AG08395 (cell line): ENCODE data around the gene LRFN5.
"Not testable (repeated sequence)": the region's sequence is repeated elsewhere in the genome, so short reads cannot be mapped to it uniquely, and the experiment has no call there.

Source experiments
- DNase-seq: peaks from one replicate; pipeline ENCODE4 v3.0.0; 2012; ENCODE audit warnings: mixed read lengths, low spot score

Gene LRFN5

GRCh38 chr14:41606532-41607303 lies at the start of gene LRFN5:
Gene LRFN5, plus strand, starts transcription at chr14:41606876.
- DNase-seq = no peak

DNA sequence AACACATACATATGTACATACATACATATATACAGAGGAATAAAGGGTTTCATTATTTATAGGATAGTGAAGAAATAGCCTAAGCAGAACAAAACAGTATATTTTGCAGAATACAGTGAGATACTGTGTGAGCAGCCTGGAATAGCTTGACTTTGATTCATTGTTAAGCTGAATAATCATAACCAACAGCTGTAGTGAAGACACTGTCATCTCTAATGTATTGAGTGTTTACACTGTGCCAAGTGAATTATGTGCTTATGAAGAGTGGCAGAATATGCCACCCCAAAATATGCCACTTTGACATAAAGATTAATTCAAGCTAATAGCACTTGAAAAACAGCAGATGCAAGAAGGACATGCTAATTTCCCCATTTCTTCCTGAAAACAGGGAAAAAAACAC lies 48.2 kb upstream of the LRFN5 start:
- DNase-seq = no peak

GRCh38 chr14:41566864-41567263 lies 39.8 kb upstream of the LRFN5 start:
- not testable (repeated sequence) for DNase-seq

DNA sequence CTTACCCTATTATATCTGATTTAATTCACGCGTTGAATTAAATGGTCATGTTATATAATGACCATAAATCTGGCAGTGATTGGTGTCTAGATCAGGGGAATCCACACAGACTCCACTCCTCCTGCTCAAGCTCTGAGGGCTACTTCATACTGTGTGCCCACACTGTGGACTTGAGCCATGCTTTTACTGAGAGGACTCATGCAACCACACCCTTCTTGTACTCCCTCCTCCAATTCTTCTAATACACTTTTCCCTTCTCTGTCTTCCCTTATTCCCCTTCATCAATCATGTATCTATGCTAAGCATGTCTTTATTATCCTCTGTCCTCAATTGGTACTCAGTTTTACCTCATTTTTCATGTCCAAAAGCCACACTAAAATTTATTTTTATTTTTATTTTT lies 37.7 kb upstream of the LRFN5 start:
- no peak for DNase-seq

- DNase-seq = no peak
These were observed 36.1 kb upstream of the LRFN5 start for GRCh38 chr14:41570415-41571155.

GRCh38 chr14:41586237-41586636 lies 20.4 kb upstream of the LRFN5 start:
- no peak for DNase-seq

- no peak for DNase-seq
These were observed 9.0 kb upstream of the LRFN5 start for GRCh38 chr14:41597647-41598046.

GRCh38 chr14:41599805-41600385 lies 6.8 kb upstream of the LRFN5 start:
- DNase-seq = not testable (repeated sequence)

- no peak for DNase-seq
These were observed 1.8 kb upstream of the LRFN5 start for GRCh38 chr14:41604721-41605531.

DNA sequence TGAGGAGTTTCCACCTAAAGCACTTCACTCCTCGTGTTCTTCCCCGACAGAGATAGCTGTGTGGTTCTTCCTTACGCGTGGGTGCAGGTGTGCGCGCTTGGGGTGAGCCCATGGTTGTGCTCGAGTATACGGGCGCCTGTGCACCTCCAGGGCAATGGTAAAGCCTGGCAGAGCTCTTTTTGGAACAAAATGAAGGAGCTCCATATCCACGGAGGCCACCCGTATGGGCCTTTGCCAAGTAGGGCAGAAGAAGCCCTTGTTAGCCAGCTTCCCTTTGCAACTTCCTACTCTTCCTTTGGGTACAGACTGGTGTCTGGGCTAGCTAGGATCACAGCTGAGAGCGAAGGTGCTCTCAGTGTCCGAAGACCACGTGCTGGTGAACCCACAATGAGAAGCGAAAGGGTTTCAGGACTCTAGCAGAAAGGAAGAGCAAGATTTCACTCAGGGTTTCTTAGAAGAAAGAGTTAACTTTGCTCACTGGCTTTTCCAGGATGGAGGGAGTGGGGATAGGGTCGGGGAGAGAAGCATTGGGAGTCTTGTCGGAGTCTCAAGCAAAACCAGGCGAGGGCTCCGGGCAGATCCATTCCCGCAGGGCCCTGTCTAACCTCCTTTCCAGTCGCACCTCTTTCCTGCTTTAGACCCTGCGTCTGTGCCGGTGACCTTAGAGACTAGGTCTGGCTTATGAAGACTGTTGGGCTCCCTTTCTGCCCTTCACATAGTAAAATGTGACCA lies 960 bp upstream of the LRFN5 start:
- DNase-seq = no peak

GRCh38 chr14:41606282-41606531 lies 469 bp upstream of the LRFN5 start:
- no peak for DNase-seq

DNA sequence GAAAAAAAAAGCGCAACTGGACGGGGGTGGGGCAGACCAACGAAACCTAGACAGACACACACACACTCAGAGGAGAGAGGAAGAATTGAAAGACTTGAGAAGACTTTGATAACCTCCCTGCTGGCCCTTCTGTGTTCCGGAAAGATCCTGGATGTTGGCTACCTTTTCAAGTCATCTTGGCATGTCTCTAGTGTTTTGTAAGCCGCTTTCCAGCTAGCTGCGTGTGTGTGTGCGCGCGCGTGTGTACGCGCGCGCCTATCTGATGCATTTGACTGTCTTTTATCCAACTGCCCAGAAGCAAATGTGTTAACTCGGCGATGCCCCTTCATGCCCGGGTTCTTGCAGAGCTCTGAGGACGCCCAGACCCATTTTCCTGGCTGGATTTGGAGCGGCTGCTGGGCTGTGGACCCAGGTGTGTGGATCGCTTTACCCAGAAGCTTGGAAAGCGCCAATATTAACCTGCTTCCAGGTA lies 664 bp downstream of the LRFN5 start:
- no peak for DNase-seq

GRCh38 chr14:41607966-41608663 lies 1.4 kb downstream of the LRFN5 start:
- DNase-seq = no peak

DNA sequence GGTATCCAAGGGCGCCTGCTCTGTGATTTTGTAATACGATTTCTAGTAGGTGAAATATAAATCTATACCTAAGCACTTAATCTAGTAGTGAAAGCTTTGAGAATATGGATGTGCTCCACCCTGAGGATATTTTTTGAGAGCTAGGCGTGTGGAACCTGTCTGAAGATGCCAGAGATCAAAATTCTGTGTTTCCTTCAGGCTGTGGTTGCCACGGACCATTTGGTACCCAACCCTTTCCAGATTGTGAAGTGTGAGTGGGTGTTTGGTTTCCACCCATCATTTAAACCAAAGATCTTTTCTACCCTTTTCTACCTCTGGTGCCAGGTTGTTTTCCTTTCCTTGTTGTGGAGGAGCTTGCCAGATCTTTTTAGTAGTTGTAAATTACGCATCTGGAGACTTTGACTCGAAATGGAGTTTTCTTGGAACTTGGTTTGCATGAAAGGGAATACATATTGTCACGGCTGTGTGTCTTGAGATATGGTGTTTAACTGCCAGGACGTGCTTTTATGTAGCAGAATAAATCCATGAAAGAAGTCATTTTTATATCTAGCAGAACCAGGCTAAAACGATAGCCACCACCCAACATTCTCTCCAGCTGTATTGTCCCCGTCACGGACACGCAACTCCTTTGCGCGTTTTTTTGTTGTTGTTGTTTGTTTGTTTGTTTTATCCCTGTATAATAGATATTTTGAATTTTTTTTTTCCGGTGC lies 2.2 kb downstream of the LRFN5 start:
- no peak for DNase-seq

DNA sequence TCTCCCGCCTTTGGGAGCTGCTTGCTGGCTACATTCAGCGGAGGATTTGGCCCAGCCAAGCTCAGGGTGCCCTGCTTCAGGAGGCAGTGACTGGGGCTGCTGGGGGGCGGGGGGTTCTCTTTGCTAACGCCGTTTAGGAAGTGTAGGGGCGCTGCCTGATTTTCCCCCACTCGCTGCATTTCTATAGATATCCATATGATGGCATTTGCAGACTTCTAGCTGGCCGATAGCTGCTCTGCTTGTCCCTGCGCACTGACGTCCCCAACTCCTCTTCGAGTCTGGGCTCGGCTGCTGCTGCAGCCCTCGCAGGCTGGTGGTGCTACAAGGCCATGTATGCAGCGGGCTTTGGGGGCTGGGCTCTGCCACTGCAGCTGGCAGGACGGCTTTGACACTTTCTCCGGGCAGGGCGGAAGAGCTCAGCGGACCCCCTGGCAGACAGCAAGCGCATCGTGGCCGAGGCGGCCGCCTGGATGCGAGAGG lies 3.1 kb downstream of the LRFN5 start:
- DNase-seq = no peak

- DNase-seq = no peak
These were observed 8.4 kb downstream of the LRFN5 start for GRCh38 chr14:41615011-41615595.

DNA sequence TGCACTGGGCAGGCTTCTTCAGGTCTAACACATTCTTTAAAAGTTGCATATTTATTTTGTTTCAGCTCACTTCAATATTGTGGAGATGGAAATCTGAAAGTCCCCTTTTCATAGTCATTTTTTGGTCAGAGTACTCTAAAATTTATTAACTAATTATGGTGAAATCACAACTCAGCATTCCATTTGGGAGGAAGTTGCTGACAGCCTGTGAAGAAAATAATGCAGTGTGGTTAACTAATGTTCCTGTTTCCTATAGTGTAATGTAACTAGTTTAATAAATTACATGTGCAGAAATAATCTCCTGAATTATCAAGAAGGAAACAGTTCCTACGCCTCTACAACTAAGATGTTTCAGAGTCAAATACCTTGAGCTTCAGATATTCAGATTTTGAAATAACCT lies 17.1 kb downstream of the LRFN5 start:
- DNase-seq = no peak

GRCh38 chr14:41629876-41630275 lies 23.2 kb downstream of the LRFN5 start:
- DNase-seq = no peak

- no peak for DNase-seq
These were observed 27.6 kb downstream of the LRFN5 start for GRCh38 chr14:41634286-41634685.
